ENCODE data around the gene ZMPSTE24. TPM values are rescaled to one million over a fixed set of nuclear protein-coding genes. Genes with fewer than 3 reads are reported as not detected.
"Not testable (repeated sequence)": the region's sequence is repeated elsewhere in the genome, so short reads cannot be mapped to it uniquely, and the experiment has no call there.

The ZMPSTE24 gene
- total RNA-seq, 2 donors from 2014 or later = 47.7 to 55.2 TPM

GRCh38 chr1:40313958-40314720 is 56.1 kb downstream of the ZMPSTE24 start:
- intact Hi-C loops (cut with DNase I, micrococcal nuclease) = no loop called here
- DNase-seq = no peak
- no peak for ATAC-seq

GRCh38 chr1:40314721-40315238 is 56.7 kb downstream of the ZMPSTE24 start:
- no peak for DNase-seq
- no peak for ATAC-seq
- intact Hi-C loops (cut with DNase I, micrococcal nuclease) = no loop called here

- ATAC-seq = peak; percentile 77
- DNase-seq = peak; percentile 73 to 82
- intact Hi-C loops (cut with DNase I, micrococcal nuclease) = no loop called here
Observed at GRCh38 chr1:40315239-40315794, 57.3 kb downstream of the ZMPSTE24 start.

GRCh38 chr1:40315795-40316594 is 58.0 kb downstream of the ZMPSTE24 start:
- intact Hi-C loops (cut with DNase I, micrococcal nuclease) = no loop called here
- peak in 1 of 2 donors; percentile 41 for DNase-seq
- peak; percentile 26 for ATAC-seq

GRCh38 chr1:40316595-40317393 is 58.8 kb downstream of the ZMPSTE24 start, which contains the start of gene COL9A2:
Gene COL9A2 (minus strand): TSS chr1:40317286. CDS start chr1:40317197, 89 bp downstream.
- peak; percentile 41 for ATAC-seq
- intact Hi-C loops (cut with DNase I, micrococcal nuclease) = no loop called here
- DNase-seq = peak in 1 of 2 donors; percentile 55

- no peak for DNase-seq
- no peak for ATAC-seq
- intact Hi-C loops (cut with DNase I, micrococcal nuclease) = no loop called here
Observed at GRCh38 chr1:40317394-40318074, 59.5 kb downstream of the ZMPSTE24 start.

- ATAC-seq = no peak
- intact Hi-C loops (cut with DNase I, micrococcal nuclease) = no loop called here
- no peak for DNase-seq
Observed at GRCh38 chr1:40318476-40318875, 60.4 kb downstream of the ZMPSTE24 start.

GRCh38 chr1:40318970-40319621 is 61.1 kb downstream of the ZMPSTE24 start:
- intact Hi-C loops (cut with DNase I, micrococcal nuclease) = no loop called here
- DNase-seq (no peak), ATAC-seq (no peak)

GRCh38 chr1:40331403-40331802 is 73.4 kb downstream of the ZMPSTE24 start:
- ATAC-seq; DNase-seq; intact Hi-C loops (cut with DNase I, micrococcal nuclease): not testable (repeated sequence)

GRCh38 chr1:40332695-40333094 is 74.7 kb downstream of the ZMPSTE24 start:
- intact Hi-C loops (cut with DNase I, micrococcal nuclease) = no loop called here
- DNase-seq = no peak
- no peak for ATAC-seq

GRCh38 chr1:40337443-40337842 is 79.4 kb downstream of the ZMPSTE24 start:
- DNase-seq (no peak), ATAC-seq (peak; percentile 92)
- intact Hi-C loops (cut with DNase I, micrococcal nuclease) = loop anchor here in 1 of 2 donors (5.0 kb wide), 1 partner anchor 190 kb away; no protein-coding TSS in a partner anchor

- intact Hi-C loops (cut with DNase I, micrococcal nuclease) = loop anchor here in 1 of 2 donors (5.0 kb wide), 1 partner anchor 192 kb away; no protein-coding TSS in a partner anchor
- peak; percentile 70 to 84 for DNase-seq
- peak; percentile 90 for ATAC-seq
Observed at GRCh38 chr1:40338745-40339419, 80.8 kb downstream of the ZMPSTE24 start.

- intact Hi-C loops (cut with DNase I, micrococcal nuclease) = loop anchor here in 1 of 2 donors (5.0 to 10.0 kb wide), 2 partner anchors 65 to 192 kb away; no protein-coding TSS in a partner anchor
- DNase-seq = no peak
- no peak for ATAC-seq
Observed at GRCh38 chr1:40339420-40340323, 81.6 kb downstream of the ZMPSTE24 start.

- no peak for DNase-seq
- ATAC-seq = no peak
- intact Hi-C loops (cut with DNase I, micrococcal nuclease) = loop anchor here in 1 of 2 donors (10.0 kb wide), 1 partner anchor 63 kb away; no protein-coding TSS in a partner anchor
Observed at GRCh38 chr1:40341491-40342380, 83.7 kb downstream of the ZMPSTE24 start.

GRCh38 chr1:40342381-40342717 is 84.3 kb downstream of the ZMPSTE24 start:
- ATAC-seq, DNase-seq: not testable (repeated sequence)
- intact Hi-C loops (cut with DNase I, micrococcal nuclease) = loop anchor here in 1 of 2 donors (10.0 kb wide), 1 partner anchor 62 kb away; no protein-coding TSS in a partner anchor
